ENCODE results near the gene SORCS1.
"Not testable (repeated sequence)": the region's sequence is repeated elsewhere in the genome, so short reads cannot be mapped to it uniquely, and the experiment has no call there.

SORCS1 gene

GRCh38 chr10:107037192-107038122 is 127.0 kb downstream of the SORCS1 start:
- DNase-seq: no peak

GRCh38 chr10:107033799-107034422 is 130.6 kb downstream of the SORCS1 start:
- no peak for DNase-seq

- DNase-seq: no peak
Measured at GRCh38 chr10:107032700-107033401, 131.7 kb downstream of the SORCS1 start.

GRCh38 chr10:107031931-107032699 is 132.4 kb downstream of the SORCS1 start:
- DNase-seq: no peak

- DNase-seq: no peak
Measured at GRCh38 chr10:107028236-107028635, 136.3 kb downstream of the SORCS1 start.

- DNase-seq: no peak
Measured at GRCh38 chr10:107025676-107026075, 138.8 kb downstream of the SORCS1 start.

- DNase-seq: not testable (repeated sequence)
Measured at GRCh38 chr10:107024033-107024432, 140.5 kb downstream of the SORCS1 start.

- DNase-seq: no peak
Measured at GRCh38 chr10:107022600-107023354, 141.7 kb downstream of the SORCS1 start.

- no peak for DNase-seq
Measured at GRCh38 chr10:107019154-107019553, 145.4 kb downstream of the SORCS1 start.

- DNase-seq: no peak
Measured at GRCh38 chr10:107013258-107014006, 151.1 kb downstream of the SORCS1 start.

- no peak for DNase-seq
Measured at GRCh38 chr10:107011992-107012391, 152.5 kb downstream of the SORCS1 start.

- no peak for DNase-seq
Measured at GRCh38 chr10:107011105-107011504, 153.4 kb downstream of the SORCS1 start.

- DNase-seq: no peak
Measured at GRCh38 chr10:107010531-107010930, 154.0 kb downstream of the SORCS1 start.

- DNase-seq: no peak
Measured at GRCh38 chr10:107004362-107004761, 160.1 kb downstream of the SORCS1 start.

GRCh38 chr10:107002068-107002467 is 162.4 kb downstream of the SORCS1 start:
- DNase-seq: no peak

- DNase-seq: no peak
Measured at GRCh38 chr10:106999118-106999707, 165.3 kb downstream of the SORCS1 start.

- no peak for DNase-seq
Measured at GRCh38 chr10:106997721-106998120, 166.8 kb downstream of the SORCS1 start.

GRCh38 chr10:106996510-106996909 is 168.0 kb downstream of the SORCS1 start:
- no peak for DNase-seq

GRCh38 chr10:106992055-106992454 is 172.5 kb downstream of the SORCS1 start:
- no peak for DNase-seq

GRCh38 chr10:106991091-106991490 is 173.4 kb downstream of the SORCS1 start:
- no peak for DNase-seq

GRCh38 chr10:106987362-106987761 is 177.1 kb downstream of the SORCS1 start:
- DNase-seq: no peak
